NB4 (cell line): ENCODE results near the gene COL6A5.

ENCODE experiments used
- DNase-seq: peaks from one replicate; pipeline ENCODE4 v3.0.0; 2010; ENCODE audit warnings: low read depth
- H3K4me3 ChIP-seq: one replicate; pipeline ENCODE4 v1.5.1; 2011; ENCODE audit warnings: mild to moderate bottlenecking, low read depth, low read length, moderate library complexity
- CTCF ChIP-seq: IDR thresholded peaks from one replicate; pipeline ENCODE4 v1.5.1; 2012; ENCODE audit warnings: low read depth, low read length
- MAX ChIP-seq: IDR thresholded peaks from 2 replicates; pipeline ENCODE4 v1.6.1; 2011; ENCODE audit warnings: low read depth, low read length
- MYC ChIP-seq: IDR thresholded peaks from 2 replicates; pipeline ENCODE4 v1.6.1; 2011; ENCODE audit warnings: low read depth, low read length
- POLR2A ChIP-seq: IDR thresholded peaks from 2 replicates; pipeline ENCODE4 v1.6.1; 2011; ENCODE audit warnings: mild to moderate bottlenecking; ENCODE audit not compliant: insufficient read length; ENCODE audit errors: extremely low read depth

COL6A5 gene

DNA sequence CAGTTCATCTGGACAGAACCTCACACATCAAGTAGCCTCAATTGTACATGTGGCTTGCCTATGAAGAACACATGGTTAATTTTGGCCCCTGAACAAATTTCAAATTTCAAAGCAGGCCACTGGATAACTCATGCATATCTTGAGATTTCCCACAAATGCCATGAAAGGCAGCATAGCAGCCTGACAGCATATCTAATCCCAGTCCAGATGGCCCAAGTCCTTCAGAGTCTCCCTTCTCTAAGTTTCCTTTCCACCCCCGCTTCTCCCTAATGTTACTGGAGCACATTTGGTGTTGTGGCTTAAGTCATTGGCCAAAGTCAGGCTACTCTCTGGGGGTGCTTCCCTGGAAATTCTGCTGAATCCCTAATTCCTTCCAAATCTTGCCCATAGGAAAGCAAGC is 117.7 kb downstream of the COL6A5 start:
- H3K4me3 ChIP-seq, result no peak overlapping the region
- no peak for DNase-seq
- no peak for TF ChIP-seq MAX
- TF ChIP-seq MYC, result no peak
- no peak for TF ChIP-seq CTCF
- no peak for TF ChIP-seq POLR2A

DNA sequence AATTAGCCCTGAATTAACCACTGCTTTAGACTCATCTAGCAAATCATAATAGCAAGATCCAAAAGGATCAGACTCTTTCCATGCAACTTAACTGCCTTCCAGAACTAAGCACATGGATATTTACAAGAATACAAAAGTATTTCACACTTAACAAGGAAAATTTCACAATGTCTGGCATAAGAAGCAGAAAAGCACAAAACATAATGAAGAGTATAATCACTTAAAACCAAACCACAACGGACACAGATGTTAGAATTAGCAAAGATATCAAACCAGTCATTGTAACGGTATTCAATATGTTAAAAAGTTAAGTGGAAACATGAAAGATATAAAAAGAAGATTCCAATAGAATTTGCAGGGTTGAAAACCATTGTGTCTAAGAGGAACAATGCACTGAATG is 120.0 kb downstream of the COL6A5 start:
- H3K4me3 ChIP-seq, result no peak overlapping the region
- DNase-seq, result no peak
- no peak for TF ChIP-seq MYC
- TF ChIP-seq POLR2A, result no peak
- TF ChIP-seq CTCF, result no peak
- no peak for TF ChIP-seq MAX

DNA sequence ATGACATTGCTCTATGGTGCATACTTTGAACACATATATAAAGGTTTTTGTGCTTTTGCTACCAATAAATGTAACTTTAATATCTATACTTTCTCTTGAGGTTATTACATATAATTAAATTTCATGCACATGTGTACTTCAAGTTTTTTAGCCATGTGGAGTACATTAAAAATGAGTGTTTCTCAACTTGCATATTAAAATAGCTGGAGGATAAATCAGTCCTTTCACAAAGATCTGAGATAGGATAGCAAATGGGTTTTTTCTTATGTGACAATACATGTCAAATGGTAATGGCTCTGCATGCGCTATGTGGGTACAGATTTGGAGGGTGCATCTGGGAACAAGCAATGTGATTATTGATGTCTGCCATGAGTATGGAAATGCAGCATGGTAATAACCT is 122.8 kb downstream of the COL6A5 start:
- no peak overlapping the region for H3K4me3 ChIP-seq
- TF ChIP-seq MAX, result no peak
- no peak for TF ChIP-seq POLR2A
- no peak for TF ChIP-seq CTCF
- no peak for TF ChIP-seq MYC
- DNase-seq, result no peak

DNA sequence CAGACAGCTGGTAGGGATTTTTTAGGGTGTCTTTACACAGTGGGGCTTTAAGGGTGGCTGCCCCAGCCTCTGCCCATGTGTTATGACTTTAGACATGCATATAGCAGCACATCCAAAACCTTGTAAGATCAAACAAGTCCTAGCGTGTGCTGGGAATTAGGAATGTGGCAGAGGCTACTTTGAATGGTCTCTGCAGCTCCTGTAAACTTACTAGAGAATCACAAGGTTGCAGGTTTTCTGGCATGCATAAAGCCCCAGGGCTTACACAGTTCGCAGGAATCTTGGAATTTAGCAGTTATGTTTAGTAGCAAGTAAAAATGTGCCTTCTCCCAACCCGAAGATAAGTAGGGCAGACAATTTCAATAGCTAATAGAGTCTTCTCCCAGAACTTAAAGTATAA is 124.7 kb downstream of the COL6A5 start:
- no peak for TF ChIP-seq CTCF
- TF ChIP-seq MYC, result no peak
- no peak for TF ChIP-seq MAX
- TF ChIP-seq POLR2A, result no peak
- no peak for DNase-seq
- H3K4me3 ChIP-seq, result no peak overlapping the region

- no peak for TF ChIP-seq POLR2A
- TF ChIP-seq MAX, result no peak
- no peak for TF ChIP-seq CTCF
- TF ChIP-seq MYC, result no peak
- H3K4me3 ChIP-seq, result no peak overlapping the region
- DNase-seq, result no peak
Measured at GRCh38 chr3:130473416-130473815, 127.9 kb downstream of the COL6A5 start.

- no peak overlapping the region for H3K4me3 ChIP-seq
- DNase-seq, result peak; percentile 40
- peak; percentile 27 for TF ChIP-seq CTCF
- no peak for TF ChIP-seq POLR2A
- TF ChIP-seq MYC, result no peak
Measured at GRCh38 chr3:130480736-130481135, 135.3 kb downstream of the COL6A5 start.
